Measurements from ENCODE around the gene PALLD. TPM values are rescaled to one million over a fixed set of nuclear protein-coding genes. Genes with fewer than 3 reads are reported as not detected.

PALLD gene
- total RNA-seq, 1 experiment from 2014 or later = 18.3 TPM

- Histone ChIP-seq H4K20me1 (ENCODE audit: control insufficient read depth, insufficient read depth, insufficient read length) (no peaks in the 10 kb centered on the region), H2AK5ac (ENCODE audit: insufficient read length, low read length) (no peak overlapping the region), H3K4me2 (ENCODE audit: insufficient read depth, insufficient read length, low read length) (no peak overlapping the region), H2BK20ac (ENCODE audit: low read depth, low read length, poor library complexity, severe bottlenecking) (no peak overlapping the region), H3K56ac (ENCODE audit: insufficient read length, low read depth, low read length) (no peak overlapping the region), H2BK12ac (ENCODE audit: insufficient read length, low read depth, low read length) (no peak overlapping the region), H2AFZ (ENCODE audit: low read length) (no peak overlapping the region), H3K9me3 (ENCODE audit: control insufficient read depth, low read depth, low read length) (no peaks in the 10 kb centered on the region), H2BK15ac (ENCODE audit: low read depth, low read length) (no peak overlapping the region), H3K27me3 (ENCODE audit: insufficient read depth, low read length) (no peaks in the 10 kb centered on the region), H3K79me2 (ENCODE audit: insufficient read depth, low read length) (no peaks in the 10 kb centered on the region), H4K91ac (ENCODE audit: insufficient read length, low read depth, low read length) (no peak overlapping the region), H4K8ac (replicated peaks; ENCODE audit: insufficient read length, low read depth, low read length) (no peak overlapping the region), H2BK5ac (ENCODE audit: insufficient read length, low read length) (no peak overlapping the region), H3K4ac (ENCODE audit: low read depth, low read length) (no peak overlapping the region), H3K27ac (ENCODE audit: insufficient read length, low read depth, low read length) (no peak overlapping the region), H4K5ac (ENCODE audit: insufficient read length, low read depth, low read length) (no peak overlapping the region), H2BK120ac (ENCODE audit: low read depth, low read length, poor library complexity, severe bottlenecking) (no peak overlapping the region), H3K4me1 (ENCODE audit: insufficient read depth, low read length) (no peaks in the 10 kb centered on the region), H3K9ac (ENCODE audit: extremely low read depth, insufficient read length, low read length) (no peak overlapping the region), H3K23me2 (ENCODE audit: insufficient read length, low read depth, low read length, poor library complexity, severe bottlenecking) (no peaks in the 10 kb centered on the region), H3T11ph (ENCODE audit: low read length) (no peak overlapping the region), H3K18ac (ENCODE audit: insufficient read length, low read depth, low read length) (no peak overlapping the region), H3K79me1 (ENCODE audit: insufficient read depth, low read depth, low read length, poor library complexity, severe bottlenecking) (no peaks in the 10 kb centered on the region), H3K14ac (ENCODE audit: insufficient read depth, low read length) (no peak overlapping the region), H3K23ac (ENCODE audit: insufficient read length, low read depth, low read length) (no peak overlapping the region)
- no CpG with 5 or more reads among the region's 5 CpGs for WGBS (ENCODE audit: extremely low coverage, insufficient read length, low lambda C conversion rate)
- Mint-ChIP-seq H3K9me3 (no peaks in the 10 kb centered on the region), H3K4me1 (peaks cover 20 to 24% of the 10 kb centered on the region in 2 experiments), H3K4me3 (no peak overlapping the region), H3K27ac (no peak overlapping the region), H3K36me3 (ENCODE audit: insufficient read depth in 1 of 3, low read depth in 3 of 3) (no peaks in the 10 kb centered on the region), H3K27me3 (ENCODE audit: low read depth) (no peaks in the 10 kb centered on the region)
- TF ChIP-seq, protein P1, sequence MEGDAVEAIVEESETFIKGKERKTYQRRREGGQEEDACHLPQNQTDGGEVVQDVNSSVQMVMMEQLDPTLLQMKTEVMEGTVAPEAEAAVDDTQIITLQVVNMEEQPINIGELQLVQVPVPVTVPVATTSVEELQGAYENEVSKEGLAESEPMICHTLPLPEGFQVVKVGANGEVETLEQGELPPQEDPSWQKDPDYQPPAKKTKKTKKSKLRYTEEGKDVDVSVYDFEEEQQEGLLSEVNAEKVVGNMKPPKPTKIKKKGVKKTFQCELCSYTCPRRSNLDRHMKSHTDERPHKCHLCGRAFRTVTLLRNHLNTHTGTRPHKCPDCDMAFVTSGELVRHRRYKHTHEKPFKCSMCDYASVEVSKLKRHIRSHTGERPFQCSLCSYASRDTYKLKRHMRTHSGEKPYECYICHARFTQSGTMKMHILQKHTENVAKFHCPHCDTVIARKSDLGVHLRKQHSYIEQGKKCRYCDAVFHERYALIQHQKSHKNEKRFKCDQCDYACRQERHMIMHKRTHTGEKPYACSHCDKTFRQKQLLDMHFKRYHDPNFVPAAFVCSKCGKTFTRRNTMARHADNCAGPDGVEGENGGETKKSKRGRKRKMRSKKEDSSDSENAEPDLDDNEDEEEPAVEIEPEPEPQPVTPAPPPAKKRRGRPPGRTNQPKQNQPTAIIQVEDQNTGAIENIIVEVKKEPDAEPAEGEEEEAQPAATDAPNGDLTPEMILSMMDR (conservative IDR thresholded peaks at IDR 0.05) = no peak
- no peak for DNase-seq
Measured at GRCh38 chr4:168623484-168623883, 126.6 kb downstream of the PALLD start.

Measured in H9 (cell line).